Liver (tissue), 9 donors: ENCODE data around the gene ADCY3. TPM values are rescaled to one million over a fixed set of nuclear protein-coding genes. Genes with fewer than 3 reads are reported as not detected.

ENCODE experiments used
- DNase-seq: peaks from one replicate; pipeline ENCODE4 v3.0.0-alpha.2; 2017; ENCODE audit warnings: low spot score
- H3K27ac ChIP-seq, 2 donors: one replicate each; pipeline ENCODE4 v1.7.0; 2013; ENCODE audit warnings: inconsistent platforms in 2 of 2, low read length in 2 of 2, control low read depth in 1 of 2, low read depth in 1 of 2, mild to moderate bottlenecking in 1 of 2
- H3K27me3 ChIP-seq, 4 donors: one replicate each; pipeline versions ENCODE4 v1.6.1 to v1.7.0; 2013; ENCODE audit warnings: low read length in 3 of 4, inconsistent platforms in 1 of 4, mild to moderate bottlenecking in 1 of 4, moderate library complexity in 1 of 4; ENCODE audit not compliant: control insufficient read depth in 4 of 4, insufficient read depth in 4 of 4
- H3K36me3 ChIP-seq, 4 donors: one replicate each; pipeline versions ENCODE4 v1.6.1 to v1.7.0; 2013; ENCODE audit warnings: low read length in 3 of 4, mild to moderate bottlenecking in 3 of 4, low read depth in 1 of 4, moderate library complexity in 1 of 4; ENCODE audit not compliant: control insufficient read depth in 4 of 4, insufficient read depth in 3 of 4
- H3K4me1 ChIP-seq, 4 donors: one replicate each; pipeline versions ENCODE4 v1.6.1 to v1.7.0; 2013; ENCODE audit warnings: low read length in 3 of 4, mild to moderate bottlenecking in 3 of 4, moderate library complexity in 1 of 4; ENCODE audit not compliant: control insufficient read depth in 4 of 4, insufficient read depth in 4 of 4
- H3K4me3 ChIP-seq, 3 donors: one replicate each; pipeline versions ENCODE4 v1.6.1 to v1.7.0; 2013; ENCODE audit warnings: low read length in 3 of 3, control low read depth in 1 of 3, low read depth in 1 of 3, mild to moderate bottlenecking in 1 of 3
- H3K9ac ChIP-seq, 2 donors: one replicate each; pipeline ENCODE4 v1.7.0; 2013; ENCODE audit warnings: low read length in 2 of 2, mild to moderate bottlenecking in 2 of 2, moderate library complexity in 2 of 2, control low read depth in 1 of 2, low read depth in 1 of 2
- H3K9me3 ChIP-seq, 4 donors: one replicate each; pipeline versions ENCODE4 v1.6.1 to v1.7.0; 2013; ENCODE audit warnings: low read length in 3 of 4; ENCODE audit not compliant: control insufficient read depth in 4 of 4
- CTCF ChIP-seq: fragments of 150-350 bp; IDR thresholded peaks from 2 replicates; pipeline ENCODE4 v1.5.1; 2017; ENCODE audit warnings: improper control_type of control experiment, low read depth, low read length; ENCODE audit not compliant: missing input control
- FOXA1 ChIP-seq: IDR thresholded peaks from 2 replicates; pipeline ENCODE4 v1.6.1; 2016; ENCODE audit warnings: antibody characterized with exemption
- FOXA2 ChIP-seq: IDR thresholded peaks from 2 replicates; pipeline ENCODE4 v1.6.1; 2016; ENCODE audit warnings: antibody characterized with exemption
- GABPA ChIP-seq, 2 donors: IDR thresholded peaks in 1 of 2; conservative IDR thresholded peaks in 1 of 2; 2 replicates each; pipeline ENCODE4 v1.6.1; 2016; ENCODE audit warnings: antibody characterized with exemption in 2 of 2, mild to moderate bottlenecking in 1 of 2, moderate library complexity in 1 of 2
- HNF4A ChIP-seq, 2 donors: conservative IDR thresholded peaks; 2 replicates each; pipeline ENCODE4 v1.6.1; 2016; ENCODE audit warnings: antibody characterized with exemption in 2 of 2, mild to moderate bottlenecking in 2 of 2
- JUND ChIP-seq, 2 donors: IDR thresholded peaks; 2 replicates each; pipeline ENCODE4 v1.6.1; 2016; ENCODE audit warnings: antibody characterized with exemption in 2 of 2
- MAX ChIP-seq: IDR thresholded peaks from 2 replicates; pipeline ENCODE4 v1.6.1; 2016; ENCODE audit warnings: antibody characterized with exemption
- NR2F2 ChIP-seq: IDR thresholded peaks from 2 replicates; pipeline ENCODE4 v1.6.1; 2016; ENCODE audit warnings: antibody characterized with exemption
- RAD21 ChIP-seq, 2 donors: IDR thresholded peaks; 2 replicates each; pipeline ENCODE4 v1.6.1; 2016; ENCODE audit warnings: antibody characterized with exemption in 2 of 2, mild to moderate bottlenecking in 2 of 2
- REST ChIP-seq: IDR thresholded peaks from 2 replicates; pipeline ENCODE4 v1.6.1; 2016; ENCODE audit warnings: antibody characterized with exemption, mild to moderate bottlenecking
- RXRA ChIP-seq, 2 donors: IDR thresholded peaks; 2 replicates each; pipeline ENCODE4 v1.6.1; 2017 to 2018; ENCODE audit warnings: antibody characterized with exemption in 2 of 2, mild to moderate bottlenecking in 1 of 2
- SP1 ChIP-seq: IDR thresholded peaks from 2 replicates; pipeline ENCODE4 v1.6.1; 2018; ENCODE audit warnings: antibody characterized with exemption, mild to moderate bottlenecking
- TAF1 ChIP-seq: conservative IDR thresholded peaks from 2 replicates; pipeline ENCODE4 v1.6.1; 2016; ENCODE audit warnings: antibody characterized with exemption, mild to moderate bottlenecking
- YY1 ChIP-seq: IDR thresholded peaks from 2 replicates; pipeline ENCODE4 v1.6.1; 2016; ENCODE audit warnings: antibody characterized with exemption, mild to moderate bottlenecking
- WGBS: extraction: QIAGEN DNeasy Blood & Tissue Kit; methylation state at CpG from one replicate; pipeline ENCODE4 v1.1.7; 2013; 5-methylcytosine and 5-hydroxymethylcytosine counted together
- polyA plus RNA-seq, 2 donors: library from polyadenylated mRNA; stranded (reverse) in 1 of 2; unstranded in 1 of 2; fragments of 200-250 nt in 1 of 2; fragments of >200 nt in 1 of 2; fragmentation: Nextera tagmentation in 1 of 2; extraction: Ambion mirVana in 1 of 2; gene quantifications; one replicate each; pipeline versions ENCODE4 v1.2.1 to v1.2.3, GENCODE V29; 2013 to 2015
- total RNA-seq, 2 donors: library from RNA; depleted of rRNA; stranded (reverse); fragments of >200 nt; gene quantifications; one replicate each; pipeline ENCODE4 v1.2.3, GENCODE V29; 2014
- donor health status: healthy.
- donor health status: healthy.
- donor health status: healthy.
- donor health status: healthy.
- donor health status: healthy.

ADCY3 gene
- total and polyA plus RNA-seq, 4 donors: 0.99 to 8.4 (median 6.4) TPM

GRCh38 chr2:24830786-24831185 is 89.3 kb downstream of the ADCY3 start:
- Histone ChIP-seq H3K4me1 (peaks cover 0 to 2% (median 0%) of the 10 kb centered on the region in 4 donors), H3K9me3 (no peaks in the 10 kb centered on the region), H3K9ac (no peak overlapping the region), H3K27me3 (no peaks in the 10 kb centered on the region), H3K4me3 (no peak overlapping the region), H3K27ac (no peak overlapping the region), H3K36me3 (peaks cover 0 to 2% (median 0%) of the 10 kb centered on the region in 4 donors)
- TF ChIP-seq SP1 (no peak), HNF4A (conservative IDR thresholded peaks at IDR 0.05) (no peak), JUND (IDR thresholded peaks at IDR 0.05) (no peak), CTCF (no peak), GABPA (IDR thresholded peaks at IDR 0.05 in 1 of 2, conservative IDR thresholded peaks at IDR 0.05 in 1 of 2) (no peak), YY1 (no peak), MAX (no peak), NR2F2 (no peak), TAF1 (no peak), FOXA1 (no peak), REST (no peak), FOXA2 (no peak), RAD21 (IDR thresholded peaks at IDR 0.05) (no peak)
- DNase-seq: no peak
- WGBS: 86% methylated on average over 12 of the region's 12 CpGs

GRCh38 chr2:24830351-24830750 is 89.7 kb downstream of the ADCY3 start:
- DNase-seq: no peak
- Histone ChIP-seq H3K4me1 (peaks cover 0 to 2% (median 0%) of the 10 kb centered on the region in 4 donors), H3K4me3 (no peak overlapping the region), H3K9ac (no peak overlapping the region), H3K36me3 (peaks cover 0 to 2% (median 0%) of the 10 kb centered on the region in 4 donors), H3K27ac (no peak overlapping the region), H3K9me3 (no peaks in the 10 kb centered on the region), H3K27me3 (no peaks in the 10 kb centered on the region)
- TF ChIP-seq CTCF (peak; percentile 12), RXRA (IDR thresholded peaks at IDR 0.05) (no peak), RAD21 (IDR thresholded peaks at IDR 0.05) (peak in 1 of 2 donors; percentile 57)
- 88% methylated on average over 5 of the region's 5 CpGs for WGBS
